ENCODE measurements around the gene RNF144B.

RNF144B gene

GRCh38 chr6:18504232-18504596 lies 117.1 kb downstream of the RNF144B start:
- Histone ChIP-seq H3K4me2 (no peak overlapping the region), H3K9ac (no peak overlapping the region)

GRCh38 chr6:18506382-18507017 lies 119.3 kb downstream of the RNF144B start:
- H3K9ac ChIP-seq: no peak overlapping the region
- no peak overlapping the region for H2AFZ ChIP-seq (ENCODE audit: low read depth)
- no peak overlapping the region for H3K27ac ChIP-seq
- peaks cover 8% of the 10 kb centered on the region for H3K4me1 ChIP-seq (ENCODE audit: low read depth, poor library complexity, severe bottlenecking)
- no peak overlapping the region for H3K4me3 ChIP-seq (IDR thresholded peaks at IDR 0.05; ENCODE audit: insufficient read depth, low read depth, low read length)
- no peak overlapping the region for H3K4me2 ChIP-seq
- H3K36me3 ChIP-seq (ENCODE audit: insufficient read depth): no peaks in the 10 kb centered on the region
- TF ChIP-seq CTCF (conservative IDR thresholded peaks at IDR 0.05; ENCODE audit: low read depth, low read length): no peak
- H3K27me3 ChIP-seq (ENCODE audit: insufficient read depth, low read depth): no peaks in the 10 kb centered on the region
- H3K79me2 ChIP-seq (ENCODE audit: insufficient read depth, low read depth): no peaks in the 10 kb centered on the region
- H4K20me1 ChIP-seq (ENCODE audit: insufficient read depth): no peaks in the 10 kb centered on the region

More at GRCh38 chr6:18504232-18504596, 117.1 kb downstream of the RNF144B start:
- no peaks in the 10 kb centered on the region for H3K4me1 ChIP-seq (ENCODE audit: low read depth, poor library complexity, severe bottlenecking)
- no peak overlapping the region for H3K4me3 ChIP-seq (IDR thresholded peaks at IDR 0.05; ENCODE audit: insufficient read depth, low read depth, low read length)
- H3K27ac ChIP-seq: no peak overlapping the region
- H3K79me2 ChIP-seq (ENCODE audit: insufficient read depth, low read depth): no peaks in the 10 kb centered on the region
- no peaks in the 10 kb centered on the region for H3K27me3 ChIP-seq (ENCODE audit: insufficient read depth, low read depth)
- no peaks in the 10 kb centered on the region for H4K20me1 ChIP-seq (ENCODE audit: insufficient read depth)
- H2AFZ ChIP-seq (ENCODE audit: low read depth): no peak overlapping the region; the same call in 1 of the 2 replicates
- peak; percentile 36 for TF ChIP-seq CTCF (conservative IDR thresholded peaks at IDR 0.05; ENCODE audit: low read depth, low read length)
- H3K36me3 ChIP-seq (ENCODE audit: insufficient read depth): no peaks in the 10 kb centered on the region

GRCh38 chr6:18507018-18507415 lies 119.9 kb downstream of the RNF144B start:
- no peak overlapping the region for H3K4me2 ChIP-seq
- no peak overlapping the region for H3K4me3 ChIP-seq (IDR thresholded peaks at IDR 0.05; ENCODE audit: insufficient read depth, low read depth, low read length)

GRCh38 chr6:18507561-18507960 lies 120.4 kb downstream of the RNF144B start:
- Histone ChIP-seq H4K20me1 (ENCODE audit: insufficient read depth) (no peaks in the 10 kb centered on the region), H2AFZ (ENCODE audit: low read depth) (no peak overlapping the region), H3K9ac (no peak overlapping the region), H3K4me1 (ENCODE audit: low read depth, poor library complexity, severe bottlenecking) (peaks cover 8% of the 10 kb centered on the region), H3K4me2 (no peak overlapping the region), H3K27me3 (ENCODE audit: insufficient read depth, low read depth) (no peaks in the 10 kb centered on the region), H3K36me3 (ENCODE audit: insufficient read depth) (no peaks in the 10 kb centered on the region), H3K27ac (no peak overlapping the region), H3K79me2 (ENCODE audit: insufficient read depth, low read depth) (no peaks in the 10 kb centered on the region), H3K4me3 (IDR thresholded peaks at IDR 0.05; ENCODE audit: insufficient read depth, low read depth, low read length) (no peak overlapping the region)
- no peak for TF ChIP-seq CTCF (conservative IDR thresholded peaks at IDR 0.05; ENCODE audit: low read depth, low read length)

More at GRCh38 chr6:18507018-18507415, 119.9 kb downstream of the RNF144B start:
- no peak for TF ChIP-seq CTCF (conservative IDR thresholded peaks at IDR 0.05; ENCODE audit: low read depth, low read length)
- Histone ChIP-seq H2AFZ (ENCODE audit: low read depth) (no peak overlapping the region), H3K9ac (no peak overlapping the region), H3K36me3 (ENCODE audit: insufficient read depth) (no peaks in the 10 kb centered on the region), H3K27me3 (ENCODE audit: insufficient read depth, low read depth) (no peaks in the 10 kb centered on the region), H3K4me1 (ENCODE audit: low read depth, poor library complexity, severe bottlenecking) (peaks cover 8% of the 10 kb centered on the region), H4K20me1 (ENCODE audit: insufficient read depth) (no peaks in the 10 kb centered on the region), H3K79me2 (ENCODE audit: insufficient read depth, low read depth) (no peaks in the 10 kb centered on the region), H3K27ac (no peak overlapping the region)
